DOHH2 (cell line): ENCODE measurements around the gene UVRAG.

Experiments
- CTCF ChIP-seq: fragments of 200-600 bp; sonication (generic); IDR thresholded peaks from one replicate; pipeline ENCODE4 v1.5.1; 2014; ENCODE audit warnings: antibody characterized with exemption, mild to moderate bottlenecking, low read depth, low read length; ENCODE audit not compliant: poor library complexity, severe bottlenecking
- EZH2phosphoT487 ChIP-seq: fragments of 200-600 bp; sonication (generic); IDR thresholded peaks from 2 replicates; pipeline ENCODE4 v1.6.1; 2017; ENCODE audit warnings: borderline replicate concordance, mild to moderate bottlenecking, antibody characterized with exemption, low read length, moderate library complexity, mixed read lengths

GRCh38 chr11:75775056-75775455 is 40.0 kb upstream of the UVRAG start:
- TF ChIP-seq CTCF (no peak), EZH2phosphoT487 (no peak)
